PC-3 (cell line): ENCODE results near the gene VAPB. TPM values are rescaled to one million over a fixed set of nuclear protein-coding genes. Genes with fewer than 3 reads are reported as not detected.

Source experiments
- ATAC-seq: fragments of 200-7000 bp; cut with Tn5 transposase; 2 replicates; pipeline ENCODE4 v1.9.1; 2020; ENCODE audit warnings: mild to moderate bottlenecking, moderate library complexity
- BruUV-seq: library from RNA; stranded (reverse); fragments of 400-500 nt; replicated peaks from 2 replicates; lab custom pipeline; 2021; lab: Mats Ljungman, UMichigan
- CTCF ChIA-PET: fragments of 300-600 bp; sonication (Branson Sonifier 250); formaldehyde crosslinking; loops from one replicate; lab custom pipeline; 2022; ENCODE audit warnings: antibody characterized with exemption; lab: Charles Lee
- POLR2A ChIA-PET: fragments of 300-600 bp; sonication (Branson Sonifier 250); formaldehyde crosslinking; loops from one replicate; lab custom pipeline; 2022; ENCODE audit warnings: antibody characterized with exemption; ENCODE audit not compliant: unreplicated experiment; lab: Charles Lee
- DNase-seq: peaks from one replicate; pipeline ENCODE4 v3.0.0-alpha.2; 2015
- H2AFZ ChIP-seq: fragments of 300-600 bp; sonication (generic); 2 replicates; pipeline ENCODE4 v1.6.0; 2016; ENCODE audit warnings: antibody characterized with exemption, low read length
- H3F3A ChIP-seq: fragments of 300-600 bp; sonication (generic); one replicate; pipeline ENCODE4 v1.6.0; 2017; ENCODE audit warnings: antibody characterized with exemption, low read length, control low read depth, mild to moderate bottlenecking; ENCODE audit not compliant: unreplicated experiment
- H3K27ac ChIP-seq: fragments of 300-600 bp; sonication (generic); 2 replicates; pipeline ENCODE4 v1.5.1; 2016; ENCODE audit warnings: mild to moderate bottlenecking, low read length
- H3K27me3 ChIP-seq: fragments of 300-600 bp; sonication (generic); 2 replicates; pipeline ENCODE4 v1.6.1; 2016; ENCODE audit warnings: low read length, mixed read lengths
- H3K36me3 ChIP-seq: fragments of 300-600 bp; sonication (generic); 2 replicates; pipeline ENCODE4 v1.6.1; 2016; ENCODE audit warnings: low read depth, mixed run types, low read length, mixed read lengths
- H3K4me1 ChIP-seq: fragments of 300-600 bp; sonication (generic); 2 replicates; pipeline ENCODE4 v1.5.1; 2016; ENCODE audit warnings: low read length; ENCODE audit not compliant: insufficient read depth
- H3K4me2 ChIP-seq: fragments of 300-600 bp; sonication (generic); 2 replicates; pipeline ENCODE4 v1.6.0; 2016; ENCODE audit warnings: low read length
- H3K4me3 ChIP-seq: fragments of 300-600 bp; sonication (generic); 2 replicates; pipeline ENCODE4 v1.5.1; 2016; ENCODE audit warnings: mild to moderate bottlenecking, low read length, mixed read lengths
- H3K79me2 ChIP-seq: fragments of 300-600 bp; sonication (generic); 2 replicates; pipeline ENCODE4 v1.6.1; 2017; ENCODE audit warnings: low read length, mixed read lengths
- H3K9ac ChIP-seq: fragments of 300-600 bp; sonication (generic); 2 replicates; pipeline ENCODE4 v1.6.0; 2016; ENCODE audit warnings: mild to moderate bottlenecking, low read length
- H3K9me2 ChIP-seq: fragments of 300-600 bp; sonication (generic); replicated peaks from 2 replicates; pipeline ENCODE4 v1.6.1; 2016; ENCODE audit warnings: mixed run types, low read length, mixed read lengths
- H3K9me3 ChIP-seq: fragments of 300-600 bp; sonication (generic); 2 replicates; pipeline ENCODE4 v1.6.1; 2016; ENCODE audit warnings: low read length, mixed read lengths
- H4K20me1 ChIP-seq: fragments of 300-600 bp; sonication (generic); 2 replicates; pipeline ENCODE4 v1.6.1; 2016; ENCODE audit warnings: low read length, mixed read lengths
- CTCF ChIP-seq: fragments of 300-600 bp; sonication (generic); conservative IDR thresholded peaks from 2 replicates; pipeline ENCODE4 v1.5.1; 2017; ENCODE audit warnings: antibody characterized with exemption, low read depth, mild to moderate bottlenecking, low read length
- EZH2 ChIP-seq: fragments of 300-600 bp; sonication (generic); IDR thresholded peaks from one replicate; pipeline ENCODE4 v1.6.1; 2017; ENCODE audit warnings: antibody characterized with exemption, mild to moderate bottlenecking, low read length; ENCODE audit not compliant: unreplicated experiment
- EZH2phosphoT487 ChIP-seq: fragments of 300-600 bp; sonication (generic); IDR thresholded peaks from 2 replicates; pipeline ENCODE4 v1.6.1; 2018; ENCODE audit warnings: mild to moderate bottlenecking, antibody characterized with exemption, low read length, borderline replicate concordance
- intact Hi-C: fragments of 100-400 bp; cut with micrococcal nuclease; formaldehyde crosslinking; loops from 2 replicates; pipeline ENCODE4 v1.9.0; 2023
- total RNA-seq: library from RNA; depleted of rRNA; stranded (reverse); fragments of >200 nt; gene quantifications from 2 replicates; pipeline ENCODE4 v1.2.3, GENCODE V29; 2014

VAPB gene
- total RNA-seq, 1 experiment from 2014 or later = 16.5 TPM

GRCh38 chr20:58449681-58450221, 60.7 kb downstream of the VAPB start:
- H3F3A ChIP-seq = no peaks in the 10 kb centered on the region
- H3K4me1 ChIP-seq = no peaks in the 10 kb centered on the region
- DNase-seq (no peak), ATAC-seq (no peak)
- TF ChIP-seq EZH2 = no peak
- no peak for TF ChIP-seq CTCF
- no peak for TF ChIP-seq EZH2phosphoT487
- H3K9me3 ChIP-seq = no peaks in the 10 kb centered on the region
- no peaks in the 10 kb centered on the region for H3K27me3 ChIP-seq
- BruUV-seq = no TSS peak
- H3K4me3 ChIP-seq = no peak overlapping the region
- H3K4me2 ChIP-seq = no peak overlapping the region
- peaks cover 19% of the 10 kb centered on the region for H3K36me3 ChIP-seq
- no peaks in the 10 kb centered on the region for H3K9me2 ChIP-seq
- no peak overlapping the region for H3K27ac ChIP-seq
- no peak overlapping the region for H2AFZ ChIP-seq
- intact Hi-C loops = loop anchor here (5.0 to 10.0 kb wide), 2 partner anchors 65 to 937 kb away; partner anchors contain the start of gene VAPB
- H3K9ac ChIP-seq = no peak overlapping the region
- H4K20me1 ChIP-seq = no peaks in the 10 kb centered on the region
- ChIA-PET POLR2A (no interaction called here), CTCF (no interaction called here)
- no peaks in the 10 kb centered on the region for H3K79me2 ChIP-seq

GRCh38 chr20:58450254-58450653, 61.2 kb downstream of the VAPB start:
- intact Hi-C loops = loop anchor here (5.0 kb wide), 1 partner anchor 938 kb away; no protein-coding TSS in a partner anchor
- Histone ChIP-seq H3K4me2 (no peak overlapping the region), H2AFZ (no peak overlapping the region), H3F3A (no peaks in the 10 kb centered on the region), H3K9ac (no peak overlapping the region), H3K27me3 (no peaks in the 10 kb centered on the region), H3K36me3 (peaks cover 14% of the 10 kb centered on the region), H3K4me3 (no peak overlapping the region), H3K79me2 (no peaks in the 10 kb centered on the region), H3K9me2 (no peaks in the 10 kb centered on the region), H3K27ac (no peak overlapping the region), H3K9me3 (no peaks in the 10 kb centered on the region), H4K20me1 (no peaks in the 10 kb centered on the region), H3K4me1 (no peaks in the 10 kb centered on the region)
- BruUV-seq = no TSS peak
- ChIA-PET CTCF (no interaction called here), POLR2A (no interaction called here)
- TF ChIP-seq CTCF (no peak), EZH2 (no peak), EZH2phosphoT487 (no peak)
- DNase-seq (no peak), ATAC-seq (no peak)

- no peak for ATAC-seq
- no peaks in the 10 kb centered on the region for H3K79me2 ChIP-seq
- no peaks in the 10 kb centered on the region for H4K20me1 ChIP-seq
- DNase-seq = no peak
- H3K27me3 ChIP-seq = no peaks in the 10 kb centered on the region
- no peak overlapping the region for H3K4me3 ChIP-seq
- no peaks in the 10 kb centered on the region for H3K9me2 ChIP-seq
- H3K9me3 ChIP-seq = no peaks in the 10 kb centered on the region
- ChIA-PET CTCF (no interaction called here), POLR2A (no interaction called here)
- H3K9ac ChIP-seq = no peak overlapping the region
- intact Hi-C loops = loop anchor here (5.0 kb wide), 1 partner anchor 940 kb away; no protein-coding TSS in a partner anchor
- no peak overlapping the region for H3K27ac ChIP-seq
- TF ChIP-seq EZH2 (no peak), CTCF (no peak), EZH2phosphoT487 (no peak)
- H3K36me3 ChIP-seq = peaks cover 11% of the 10 kb centered on the region
- no peaks in the 10 kb centered on the region for H3F3A ChIP-seq
- no peaks in the 10 kb centered on the region for H3K4me1 ChIP-seq
- H3K4me2 ChIP-seq = no peak overlapping the region
- no peak overlapping the region for H2AFZ ChIP-seq
- BruUV-seq = no TSS peak
Observed at GRCh38 chr20:58452667-58453255, 63.7 kb downstream of the VAPB start.
